Effector memory CD4-positive, alpha-beta T cell (primary cell): ENCODE results near the gene ANKRD22.
"Not testable (repeated sequence)": the region's sequence is repeated elsewhere in the genome, so short reads cannot be mapped to it uniquely, and the experiment has no call there.

Experiments
- DNase-seq, 3 donors: peaks; one replicate each; pipeline ENCODE4 v3.0.0-alpha.2; 2020
- H3K27ac ChIP-seq: 2 replicates; pipeline ENCODE4 v1.7.0; 2013; ENCODE audit warnings: mild to moderate bottlenecking, low read length, moderate library complexity; ENCODE audit not compliant: insufficient read depth, poor library complexity, severe bottlenecking
- H3K27me3 ChIP-seq: replicated peaks from 2 replicates; pipeline ENCODE4 v1.7.0; 2013; ENCODE audit warnings: mild to moderate bottlenecking, low read length; ENCODE audit not compliant: insufficient read depth, control insufficient read depth, poor library complexity, severe bottlenecking
- H3K36me3 ChIP-seq: 2 replicates; pipeline ENCODE4 v1.7.0; 2013; ENCODE audit warnings: mild to moderate bottlenecking, low read length, moderate library complexity; ENCODE audit not compliant: control insufficient read depth, insufficient read depth
- H3K4me1 ChIP-seq: 2 replicates; pipeline ENCODE4 v1.7.0; 2013; ENCODE audit warnings: low read length, mild to moderate bottlenecking; ENCODE audit not compliant: control insufficient read depth, insufficient read depth, poor library complexity, severe bottlenecking
- H3K4me3 ChIP-seq: 2 replicates; pipeline ENCODE4 v1.7.0; 2013; ENCODE audit warnings: low read length, low read depth, mild to moderate bottlenecking; ENCODE audit not compliant: insufficient read depth, poor library complexity, severe bottlenecking
- H3K9me3 ChIP-seq: 2 replicates; pipeline ENCODE4 v1.7.0; 2013; ENCODE audit warnings: mild to moderate bottlenecking, low read length, moderate library complexity; ENCODE audit not compliant: control insufficient read depth

Gene ANKRD22

DNA sequence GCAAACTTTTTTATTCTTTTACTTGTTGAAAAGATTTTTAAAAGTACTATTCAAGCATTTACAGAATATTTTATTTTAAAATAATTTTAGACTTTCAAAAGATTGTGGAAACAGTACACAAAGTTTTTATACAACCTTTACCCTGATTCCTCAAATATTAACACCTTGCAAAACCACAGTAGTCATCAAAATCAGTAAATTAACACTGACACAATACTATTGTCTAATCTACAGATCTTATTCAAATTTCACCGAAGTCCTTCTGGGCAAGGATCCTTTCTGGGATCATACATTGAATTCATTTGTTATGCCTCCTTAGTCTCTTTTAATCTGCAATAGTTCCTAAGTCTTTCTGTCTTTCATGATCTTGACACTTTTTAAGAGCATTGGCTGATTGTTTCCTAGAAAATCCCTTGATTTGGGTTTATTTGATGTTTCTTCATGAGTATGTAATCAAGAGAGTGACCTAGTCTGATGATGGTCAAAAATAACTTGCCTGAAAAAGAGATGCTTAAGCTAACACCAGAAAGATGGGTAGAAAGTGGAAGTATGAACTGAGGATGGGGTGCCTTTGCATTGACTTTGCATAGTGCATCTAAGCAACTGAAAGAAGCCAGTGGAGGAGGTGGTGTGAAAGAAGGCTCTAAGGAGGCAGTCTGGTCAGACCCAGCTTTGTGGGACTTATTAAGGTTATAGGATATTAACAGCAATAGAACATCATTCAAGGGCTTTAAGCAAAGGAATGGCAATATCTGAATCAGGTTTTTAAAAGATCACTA is 38.1 kb upstream of the ANKRD22 start:
- Histone ChIP-seq H3K36me3 (no peaks in the 10 kb centered on the region), H3K9me3 (no peaks in the 10 kb centered on the region), H3K27me3 (no peaks in the 10 kb centered on the region), H3K27ac (no peak overlapping the region), H3K4me1 (no peaks in the 10 kb centered on the region), H3K4me3 (no peak overlapping the region)
- no peak for DNase-seq

DNA sequence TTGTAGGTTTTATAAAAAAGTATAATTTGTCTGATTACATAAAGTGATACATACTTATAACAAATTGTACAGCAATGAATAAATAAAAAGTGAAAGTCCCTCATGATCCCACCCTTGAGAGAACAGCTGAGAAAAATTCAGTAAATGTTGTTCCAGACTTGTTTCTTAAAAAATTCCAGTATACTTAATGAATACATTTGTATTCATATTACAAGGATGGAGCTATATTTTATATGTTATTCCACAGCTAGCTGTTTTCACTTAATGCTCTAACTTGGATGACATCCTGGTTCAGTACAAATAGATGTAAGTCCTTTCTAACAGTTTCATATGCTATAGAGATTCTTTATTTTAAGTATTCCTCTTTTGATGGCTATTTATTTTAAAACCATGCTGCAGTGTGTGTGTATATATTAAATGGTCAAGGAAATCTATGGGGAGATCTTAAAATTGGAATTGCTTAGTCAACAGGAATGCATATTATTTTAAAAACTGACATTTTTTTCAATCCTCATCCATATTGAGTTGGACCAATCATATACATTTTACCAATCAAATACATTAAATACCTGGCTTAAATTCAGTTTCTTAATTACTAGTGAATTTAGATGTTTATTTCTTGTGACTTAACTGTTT is 37.3 kb upstream of the ANKRD22 start:
- no peak for DNase-seq
- no peaks in the 10 kb centered on the region for H3K36me3 ChIP-seq
- peaks cover 4% of the 10 kb centered on the region for H3K4me1 ChIP-seq
- H3K27me3 ChIP-seq = no peaks in the 10 kb centered on the region
- H3K4me3 ChIP-seq = no peak overlapping the region
- no peak overlapping the region for H3K27ac ChIP-seq
- H3K9me3 ChIP-seq = no peaks in the 10 kb centered on the region

DNA sequence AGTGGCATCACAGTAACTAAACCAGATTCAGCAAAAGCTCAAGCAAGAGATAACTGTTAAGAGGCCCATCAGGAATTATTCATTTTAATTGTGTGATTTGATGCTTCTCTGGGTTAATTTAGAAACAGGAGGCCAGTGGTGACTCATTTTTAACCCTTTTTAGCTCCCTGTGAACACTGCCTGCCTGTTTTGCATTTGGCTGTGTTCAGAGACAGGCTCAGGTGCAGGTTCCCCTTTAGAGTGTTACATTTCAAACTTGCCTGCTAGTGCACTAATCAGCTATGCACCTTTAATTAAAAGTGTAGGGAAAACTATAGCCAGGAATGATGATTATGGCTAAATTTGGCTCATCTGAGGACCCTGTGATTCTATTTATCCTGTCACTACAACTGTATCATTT is 34.9 kb upstream of the ANKRD22 start:
- no peak overlapping the region for H3K4me3 ChIP-seq
- no peaks in the 10 kb centered on the region for H3K27me3 ChIP-seq
- DNase-seq = no peak
- no peak overlapping the region for H3K27ac ChIP-seq
- no peaks in the 10 kb centered on the region for H3K36me3 ChIP-seq
- H3K4me1 ChIP-seq = peaks cover 9% of the 10 kb centered on the region
- H3K9me3 ChIP-seq = no peaks in the 10 kb centered on the region

GRCh38 chr10:88883448-88883809 is 31.8 kb upstream of the ANKRD22 start:
- H3K4me3 ChIP-seq = no peak overlapping the region
- DNase-seq = no peak
- H3K27me3 ChIP-seq = no peaks in the 10 kb centered on the region
- peaks cover 18% of the 10 kb centered on the region for H3K4me1 ChIP-seq
- H3K36me3 ChIP-seq = no peaks in the 10 kb centered on the region
- H3K9me3 ChIP-seq = no peaks in the 10 kb centered on the region
- no peak overlapping the region for H3K27ac ChIP-seq

DNA sequence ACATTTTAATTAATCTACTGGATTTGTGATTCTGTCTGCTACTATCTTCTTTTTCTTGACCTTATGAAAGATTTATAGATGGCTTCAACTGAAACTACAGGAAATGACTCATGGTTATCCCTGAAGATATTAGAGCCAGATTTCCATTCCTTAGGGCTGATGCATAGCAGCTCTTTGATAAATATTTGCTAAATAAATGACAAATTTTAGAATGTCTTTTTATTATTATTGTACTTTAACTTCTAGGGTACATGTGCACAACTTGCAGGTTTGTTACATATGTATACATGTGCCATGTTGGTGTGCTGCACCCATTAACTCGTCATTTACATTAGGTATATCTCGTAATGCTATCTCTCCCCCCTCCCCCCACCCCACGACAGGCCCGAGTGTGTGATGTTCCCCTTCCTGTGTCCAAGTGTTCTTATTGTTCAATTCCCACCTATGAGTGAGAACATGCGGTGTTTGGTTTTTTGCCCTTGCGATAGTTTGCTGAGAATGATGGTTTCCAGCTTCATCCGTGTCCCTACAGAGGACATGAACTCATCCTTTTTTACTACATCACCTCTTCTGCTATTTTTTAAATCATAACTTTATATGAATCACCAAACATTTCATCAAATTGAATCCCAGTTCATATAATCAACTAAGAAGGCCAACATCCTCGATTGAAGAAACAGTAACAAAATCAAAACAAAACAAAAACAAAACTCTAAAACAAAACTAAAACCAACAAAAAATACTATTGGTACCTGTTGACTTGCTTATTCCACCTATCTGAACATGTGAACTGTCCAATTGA is 31.2 kb upstream of the ANKRD22 start:
- H3K4me1 ChIP-seq = peaks cover 18% of the 10 kb centered on the region
- not testable (repeated sequence) for DNase-seq, H3K27ac ChIP-seq, H3K36me3 ChIP-seq, H3K27me3 ChIP-seq, H3K9me3 ChIP-seq
- H3K4me3 ChIP-seq = peak overlapping the region; percentile 16

GRCh38 chr10:88881922-88882645 is 30.4 kb upstream of the ANKRD22 start:
- Histone ChIP-seq H3K9me3 (no peaks in the 10 kb centered on the region), H3K4me3 (peak overlapping the region; percentile 96), H3K36me3 (no peaks in the 10 kb centered on the region), H3K27me3 (no peaks in the 10 kb centered on the region), H3K4me1 (peaks cover 18% of the 10 kb centered on the region), H3K27ac (no peak overlapping the region)
- DNase-seq = no peak

- H3K27ac ChIP-seq = peak overlapping the region; percentile 76
- H3K27me3 ChIP-seq = no peaks in the 10 kb centered on the region
- H3K4me3 ChIP-seq = peak overlapping the region; percentile 96
- DNase-seq = no peak
- H3K36me3 ChIP-seq = no peaks in the 10 kb centered on the region
- H3K4me1 ChIP-seq = peaks cover 18% of the 10 kb centered on the region
- H3K9me3 ChIP-seq = no peaks in the 10 kb centered on the region
Measured at GRCh38 chr10:88881320-88881719, 29.7 kb upstream of the ANKRD22 start.

DNA sequence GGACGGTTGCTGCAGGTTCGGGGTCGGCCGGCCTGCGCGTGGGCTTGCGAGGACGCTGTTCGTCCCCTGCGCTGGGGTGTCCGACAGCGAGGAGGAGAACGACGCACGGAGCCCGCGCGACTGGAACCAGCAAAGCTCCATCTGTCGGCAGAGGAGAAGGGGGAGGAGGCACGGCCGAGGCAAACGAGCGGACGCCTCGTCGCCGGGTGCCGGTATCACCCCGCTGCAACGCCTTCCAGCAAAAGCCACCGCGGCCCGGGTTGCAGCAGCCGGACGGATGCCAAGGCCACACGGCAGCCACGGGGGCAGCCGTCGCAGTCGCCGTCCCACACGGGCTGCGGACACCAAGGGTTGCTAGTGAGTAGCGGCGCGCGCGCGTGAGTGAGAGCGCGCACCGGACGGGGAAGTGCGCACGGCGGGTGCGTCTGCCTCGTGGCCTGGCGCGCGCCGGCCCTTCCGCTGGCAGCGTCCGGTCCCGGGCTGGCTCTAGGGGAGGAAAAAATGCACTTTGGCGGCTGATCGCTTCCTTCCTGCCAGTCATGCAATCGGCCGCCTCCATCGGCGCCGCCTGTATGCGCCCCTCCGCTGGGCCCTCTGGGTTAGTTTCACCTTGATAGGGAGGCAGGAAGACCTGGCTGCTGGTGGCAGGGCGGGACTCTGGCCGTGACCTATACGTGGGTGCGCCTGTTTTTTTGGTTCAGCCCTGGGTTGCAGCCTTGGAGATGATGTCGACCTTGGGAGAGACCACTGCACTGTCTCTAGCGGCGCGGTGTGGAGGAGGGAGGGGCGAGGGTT is 28.8 kb upstream of the ANKRD22 start:
- Histone ChIP-seq H3K27ac (peak overlapping the region; percentile 76), H3K9me3 (no peaks in the 10 kb centered on the region), H3K27me3 (no peaks in the 10 kb centered on the region), H3K4me1 (peaks cover 18% of the 10 kb centered on the region), H3K36me3 (no peaks in the 10 kb centered on the region), H3K4me3 (peak overlapping the region; percentile 96)
- DNase-seq = peak; percentile 42 to 58 (median 51)

- peak within 1 kb of the TSS; percentile 96 for H3K4me3 ChIP-seq
- DNase-seq = peak; percentile 51 to 61 (median 53)
- H3K4me1 ChIP-seq = peaks cover 18% of the 10 kb centered on the region
Measured at GRCh38 chr10:88879534-88880281, 28.1 kb upstream of the ANKRD22 start, which contains the start of gene STAMBPL1. TSS of gene STAMBPL1 (plus strand) at chr10:88880245. CDS start at chr10:88901709, 21,464 bp downstream.

More at GRCh38 chr10:88879534-88880281, 28.1 kb upstream of the ANKRD22 start, which contains the start of gene STAMBPL1:
- H3K27ac ChIP-seq = peak within 1 kb of the TSS; percentile 76
- H3K9me3 ChIP-seq = no peaks in the 10 kb centered on the region
- no peaks in the 10 kb centered on the region for H3K27me3 ChIP-seq
- no peaks in the 10 kb centered on the region for H3K36me3 ChIP-seq
